ENCODE data around the gene POLDIP2.

POLDIP2 gene

DNA sequence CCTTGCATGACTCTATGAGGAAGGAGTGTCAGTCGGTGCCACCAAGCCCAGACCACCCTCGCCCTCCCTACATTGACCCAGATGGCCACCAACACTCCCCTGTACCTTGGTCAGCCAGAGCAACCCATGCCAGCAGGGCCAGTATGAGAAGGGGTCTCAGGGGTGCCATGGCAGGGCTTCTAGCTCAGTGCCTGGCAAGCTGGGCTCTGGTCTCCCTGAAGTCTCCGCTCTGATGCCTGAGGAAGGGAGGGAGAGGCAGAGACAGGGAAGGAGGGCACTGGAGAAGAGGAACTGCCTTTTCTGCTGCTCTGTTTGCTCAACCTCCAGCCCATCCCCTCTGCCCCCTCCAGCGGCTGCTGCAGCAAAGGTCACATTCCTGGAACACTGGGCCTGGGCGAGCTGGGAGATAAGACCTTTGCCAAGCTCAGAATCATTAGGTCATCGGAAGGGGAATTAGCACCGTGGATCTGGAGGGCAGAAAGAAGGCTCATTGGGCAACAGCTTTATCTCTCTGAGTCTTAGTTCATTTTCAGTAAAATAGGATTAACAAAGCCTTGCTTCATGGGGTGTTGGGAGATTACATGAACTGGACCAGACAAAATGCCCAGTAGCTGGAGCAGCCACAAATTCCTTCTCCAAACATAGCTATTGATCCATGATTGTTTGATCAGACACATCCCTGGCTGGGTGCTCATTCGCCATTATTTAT lies 12.9 kb upstream of the POLDIP2 start, which contains the start of gene VTN:
VTN (minus strand) TSS at position 273 of the 709 bp plus-strand sequence; CDS start at position 169, 104 bp downstream.
- TF ChIP-seq SIN3A (IDR thresholded peaks at IDR 0.05; ENCODE audit: borderline replicate concordance, insufficient read depth, low read length): no peak
- no peak for TF ChIP-seq FOXP2 (optimal IDR thresholded peaks at IDR 0.05; ENCODE audit: borderline replicate concordance, extremely low read depth, extremely low read length, insufficient read depth)
- TF ChIP-seq TAF1 (IDR thresholded peaks at IDR 0.05; ENCODE audit: borderline replicate concordance, insufficient read depth, low read length): no peak
- TF ChIP-seq, protein P1, sequence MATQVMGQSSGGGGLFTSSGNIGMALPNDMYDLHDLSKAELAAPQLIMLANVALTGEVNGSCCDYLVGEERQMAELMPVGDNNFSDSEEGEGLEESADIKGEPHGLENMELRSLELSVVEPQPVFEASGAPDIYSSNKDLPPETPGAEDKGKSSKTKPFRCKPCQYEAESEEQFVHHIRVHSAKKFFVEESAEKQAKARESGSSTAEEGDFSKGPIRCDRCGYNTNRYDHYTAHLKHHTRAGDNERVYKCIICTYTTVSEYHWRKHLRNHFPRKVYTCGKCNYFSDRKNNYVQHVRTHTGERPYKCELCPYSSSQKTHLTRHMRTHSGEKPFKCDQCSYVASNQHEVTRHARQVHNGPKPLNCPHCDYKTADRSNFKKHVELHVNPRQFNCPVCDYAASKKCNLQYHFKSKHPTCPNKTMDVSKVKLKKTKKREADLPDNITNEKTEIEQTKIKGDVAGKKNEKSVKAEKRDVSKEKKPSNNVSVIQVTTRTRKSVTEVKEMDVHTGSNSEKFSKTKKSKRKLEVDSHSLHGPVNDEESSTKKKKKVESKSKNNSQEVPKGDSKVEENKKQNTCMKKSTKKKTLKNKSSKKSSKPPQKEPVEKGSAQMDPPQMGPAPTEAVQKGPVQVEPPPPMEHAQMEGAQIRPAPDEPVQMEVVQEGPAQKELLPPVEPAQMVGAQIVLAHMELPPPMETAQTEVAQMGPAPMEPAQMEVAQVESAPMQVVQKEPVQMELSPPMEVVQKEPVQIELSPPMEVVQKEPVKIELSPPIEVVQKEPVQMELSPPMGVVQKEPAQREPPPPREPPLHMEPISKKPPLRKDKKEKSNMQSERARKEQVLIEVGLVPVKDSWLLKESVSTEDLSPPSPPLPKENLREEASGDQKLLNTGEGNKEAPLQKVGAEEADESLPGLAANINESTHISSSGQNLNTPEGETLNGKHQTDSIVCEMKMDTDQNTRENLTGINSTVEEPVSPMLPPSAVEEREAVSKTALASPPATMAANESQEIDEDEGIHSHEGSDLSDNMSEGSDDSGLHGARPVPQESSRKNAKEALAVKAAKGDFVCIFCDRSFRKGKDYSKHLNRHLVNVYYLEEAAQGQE (IDR thresholded peaks at IDR 0.05; ENCODE audit: insufficient read depth in 1 of 2, low read depth in 2 of 2, low read length in 2 of 2): no peak; a peak in 1 of 4 replicates
- TF ChIP-seq POLR2AphosphoS5 (IDR thresholded peaks at IDR 0.05; ENCODE audit: low read depth, low read length): no peak

DNA sequence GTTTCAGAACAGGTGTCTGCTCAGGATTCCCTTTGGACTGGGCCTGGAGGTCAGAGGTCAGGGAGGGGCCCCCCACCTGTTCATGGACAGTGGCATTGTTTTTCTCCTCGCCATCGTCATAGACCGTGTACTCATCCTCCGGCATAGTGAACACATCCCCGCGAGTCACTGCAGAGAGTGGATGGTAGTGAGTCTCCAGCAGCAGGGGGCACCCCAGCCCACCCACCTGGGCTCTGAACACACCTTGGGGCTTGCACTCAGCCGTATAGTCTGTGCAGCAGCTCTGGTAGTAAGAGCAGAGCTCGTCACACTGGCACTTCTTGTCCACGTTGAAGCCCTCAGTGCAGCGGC lies 12.3 kb upstream of the POLDIP2 start:
- TF ChIP-seq, protein P1 (IDR thresholded peaks at IDR 0.05; ENCODE audit: insufficient read depth in 1 of 2, low read depth in 2 of 2, low read length in 2 of 2): no peak
- TF ChIP-seq SIN3A (IDR thresholded peaks at IDR 0.05; ENCODE audit: borderline replicate concordance, insufficient read depth, low read length): no peak
- no peak for TF ChIP-seq POLR2AphosphoS5 (IDR thresholded peaks at IDR 0.05; ENCODE audit: low read depth, low read length)
- no peak for TF ChIP-seq FOXP2 (optimal IDR thresholded peaks at IDR 0.05; ENCODE audit: borderline replicate concordance, extremely low read depth, extremely low read length, insufficient read depth)
- TF ChIP-seq TAF1 (IDR thresholded peaks at IDR 0.05; ENCODE audit: borderline replicate concordance, insufficient read depth, low read length): no peak

DNA sequence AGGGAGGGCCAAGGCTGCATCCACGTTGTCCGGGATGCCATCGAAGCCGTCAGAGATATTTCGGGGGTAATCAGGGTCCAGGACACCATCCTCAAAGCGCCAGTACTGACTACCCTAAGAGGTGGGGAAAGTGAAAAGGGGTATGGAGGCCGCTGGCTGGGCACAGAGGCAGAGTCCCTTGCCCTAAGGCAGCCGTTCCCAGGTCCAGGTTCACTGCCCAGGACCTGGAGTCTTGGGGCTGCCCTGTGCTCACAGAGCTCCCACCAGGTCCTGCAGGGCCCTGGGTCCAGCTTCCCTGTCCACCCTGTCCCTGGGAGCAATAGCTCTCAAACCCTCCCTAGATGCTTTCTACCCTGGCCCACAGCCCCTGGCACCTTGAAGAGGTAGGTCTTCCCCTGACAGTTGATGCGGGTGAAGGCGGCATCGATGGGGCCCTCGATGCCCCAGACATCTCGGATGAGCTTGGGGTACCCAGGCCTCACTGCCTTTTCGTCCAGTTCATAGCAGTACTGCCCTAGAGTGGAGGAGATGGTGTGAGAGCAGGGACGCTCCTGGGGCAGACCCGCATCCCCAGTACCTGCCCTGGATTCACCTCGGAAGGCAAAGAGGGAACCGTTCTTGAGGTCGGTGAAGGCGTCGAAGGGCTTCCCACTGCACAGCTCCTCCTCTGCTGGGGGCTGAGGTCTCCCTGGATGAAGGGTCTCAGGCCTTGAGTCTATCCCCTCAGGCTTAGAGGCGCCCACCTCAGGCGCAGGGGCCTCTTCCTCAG lies 11.8 kb upstream of the POLDIP2 start:
- TF ChIP-seq SIN3A (IDR thresholded peaks at IDR 0.05; ENCODE audit: borderline replicate concordance, insufficient read depth, low read length) (no peak), POLR2AphosphoS5 (IDR thresholded peaks at IDR 0.05; ENCODE audit: low read depth, low read length) (no peak), TAF1 (IDR thresholded peaks at IDR 0.05; ENCODE audit: borderline replicate concordance, insufficient read depth, low read length) (no peak), FOXP2 (optimal IDR thresholded peaks at IDR 0.05; ENCODE audit: borderline replicate concordance, extremely low read depth, extremely low read length, insufficient read depth) (no peak)
- TF ChIP-seq, protein P1 (IDR thresholded peaks at IDR 0.05; ENCODE audit: insufficient read depth in 1 of 2, low read depth in 2 of 2, low read length in 2 of 2): no peak

DNA sequence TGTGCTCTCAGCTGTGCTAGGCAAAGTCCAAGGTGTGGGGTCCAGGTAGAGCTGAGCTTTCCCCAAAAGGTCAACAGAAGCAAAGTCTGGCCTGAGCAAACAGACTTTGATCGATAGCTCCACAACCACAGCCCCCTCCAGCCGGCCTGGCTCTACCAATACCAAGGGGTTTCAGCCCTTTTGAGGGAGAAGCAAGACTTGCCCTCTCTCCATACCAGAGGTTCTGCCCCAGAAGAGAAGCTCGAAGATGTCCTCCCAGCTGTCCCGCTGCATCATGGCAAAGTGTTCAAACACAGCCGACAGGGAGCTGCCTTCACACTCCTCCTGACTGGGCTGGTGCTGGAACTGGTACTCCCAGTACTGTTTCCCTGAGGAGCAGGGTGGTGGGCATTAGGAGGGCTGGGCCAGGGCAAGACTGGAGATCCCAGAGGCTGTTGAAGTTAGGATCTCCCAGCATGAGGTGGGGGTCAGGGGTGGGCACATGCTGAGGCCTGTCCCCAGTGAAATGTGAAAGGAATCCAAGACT lies 11.0 kb upstream of the POLDIP2 start:
- TF ChIP-seq TAF1 (IDR thresholded peaks at IDR 0.05; ENCODE audit: borderline replicate concordance, insufficient read depth, low read length) (no peak), SIN3A (IDR thresholded peaks at IDR 0.05; ENCODE audit: borderline replicate concordance, insufficient read depth, low read length) (no peak), POLR2AphosphoS5 (IDR thresholded peaks at IDR 0.05; ENCODE audit: low read depth, low read length) (no peak)

DNA sequence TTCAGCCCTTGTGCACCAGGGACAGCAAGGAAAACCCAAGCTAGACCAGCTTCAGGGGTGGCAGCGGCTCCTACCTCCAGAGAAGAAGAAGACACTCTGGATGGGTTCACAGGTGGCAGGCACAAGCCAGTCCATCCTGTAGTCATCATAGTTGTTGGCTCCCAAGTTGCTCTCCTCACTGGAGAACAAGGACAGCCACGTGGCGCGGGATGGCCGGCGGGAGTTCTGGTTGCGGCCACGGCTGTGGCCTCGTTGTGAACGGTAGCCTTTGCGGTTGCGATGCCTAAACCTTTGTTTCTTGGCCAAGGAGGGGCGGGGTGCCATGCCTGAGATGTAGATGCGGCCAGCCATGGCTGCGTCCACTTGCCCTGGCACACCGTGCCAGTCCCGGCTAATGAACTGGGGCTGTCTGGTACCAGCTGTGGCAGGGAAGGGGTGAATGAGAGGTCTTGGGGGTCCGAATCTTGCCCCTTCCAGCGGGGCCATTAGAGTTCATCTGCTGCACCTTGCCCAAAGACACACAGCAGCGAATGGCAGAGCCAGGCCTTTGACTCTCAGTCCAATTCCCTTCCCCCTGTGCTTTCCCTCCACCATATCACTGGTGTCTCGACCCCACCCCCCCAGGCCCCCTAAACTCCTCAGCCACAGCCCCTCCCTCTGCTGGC lies 10.4 kb upstream of the POLDIP2 start:
- TF ChIP-seq, protein P1 (IDR thresholded peaks at IDR 0.05; ENCODE audit: insufficient read depth in 1 of 2, low read depth in 2 of 2, low read length in 2 of 2): no peak
- TF ChIP-seq POLR2AphosphoS5 (IDR thresholded peaks at IDR 0.05; ENCODE audit: low read depth, low read length): no peak
- TF ChIP-seq TAF1 (IDR thresholded peaks at IDR 0.05; ENCODE audit: borderline replicate concordance, insufficient read depth, low read length): no peak
- no peak for TF ChIP-seq SIN3A (IDR thresholded peaks at IDR 0.05; ENCODE audit: borderline replicate concordance, insufficient read depth, low read length)
- no peak for TF ChIP-seq FOXP2 (optimal IDR thresholded peaks at IDR 0.05; ENCODE audit: borderline replicate concordance, extremely low read depth, extremely low read length, insufficient read depth)
